ENCODE measurements around the gene HDAC4. TPM values are rescaled to one million over a fixed set of nuclear protein-coding genes. Genes with fewer than 3 reads are reported as not detected.
"Not testable (repeated sequence)": the region's sequence is repeated elsewhere in the genome, so short reads cannot be mapped to it uniquely, and the experiment has no call there.

HDAC4 gene
- total and polyA plus RNA-seq, 2 donors from 2014 or later: 2.2 to 56.8 TPM

GRCh38 chr2:239038773-239039478 is 361.9 kb downstream of the HDAC4 start:
- no peak for TF ChIP-seq CTCF (IDR thresholded peaks at IDR 0.05; ENCODE audit: borderline replicate concordance, extremely low read depth, insufficient read depth)
- no peaks in the 10 kb centered on the region for H3K27me3 ChIP-seq (ENCODE audit: control insufficient read depth, insufficient read depth, low read length)
- H3K4me1 ChIP-seq (ENCODE audit: control insufficient read depth in 2 of 3, insufficient read depth in 2 of 3, low read depth in 1 of 3, low read length in 3 of 3): no peaks in the 10 kb centered on the region
- no peak overlapping the region for H3K9ac ChIP-seq (ENCODE audit: low read length in 3 of 3)
- no peak for FAIRE-seq
- intact Hi-C loops (cut with DNase I): no loop called here
- no peak overlapping the region for H3K4me3 ChIP-seq (ENCODE audit: low read length in 3 of 3)
- H3K9me3 ChIP-seq (ENCODE audit: control insufficient read depth in 2 of 3, insufficient read depth in 1 of 3, low read length in 3 of 3): no peaks in the 10 kb centered on the region
- H3K27ac ChIP-seq (ENCODE audit: low read depth in 2 of 2, low read length in 2 of 2): no peak overlapping the region
- no peaks in the 10 kb centered on the region for H3K36me3 ChIP-seq (ENCODE audit: control insufficient read depth in 2 of 3, insufficient read depth in 3 of 3, low read length in 3 of 3)
- DNase-seq: no peak

DNA sequence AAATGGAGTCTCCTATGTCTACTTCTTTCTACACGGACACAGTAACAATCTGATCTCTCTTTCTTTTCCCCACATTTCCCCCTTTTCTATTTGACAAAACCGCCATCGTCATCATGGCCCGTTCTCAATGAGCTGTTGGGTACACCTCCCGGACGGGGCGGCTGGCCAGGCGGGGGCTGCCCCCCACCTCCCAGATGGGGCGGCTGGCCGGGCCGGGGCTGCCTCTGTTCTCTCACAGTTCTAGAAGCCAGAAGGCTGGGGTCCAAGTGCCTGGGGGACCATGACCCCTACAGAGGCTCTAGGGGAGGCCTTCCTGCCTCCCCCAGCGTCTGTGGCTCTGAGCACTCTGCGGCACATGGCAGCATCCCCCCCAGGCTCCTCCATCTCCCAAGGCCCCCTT is 362.5 kb downstream of the HDAC4 start:
- H3K9ac ChIP-seq (ENCODE audit: low read length in 3 of 3); H3K9me3 ChIP-seq (ENCODE audit: control insufficient read depth in 2 of 3, insufficient read depth in 1 of 3, low read length in 3 of 3); intact Hi-C loops (cut with DNase I); FAIRE-seq; H3K4me3 ChIP-seq (ENCODE audit: low read length in 3 of 3); H3K27me3 ChIP-seq (ENCODE audit: control insufficient read depth, insufficient read depth, low read length); H3K4me1 ChIP-seq (ENCODE audit: control insufficient read depth in 2 of 3, insufficient read depth in 2 of 3, low read depth in 1 of 3, low read length in 3 of 3); H3K36me3 ChIP-seq (ENCODE audit: control insufficient read depth in 2 of 3, insufficient read depth in 3 of 3, low read length in 3 of 3); H3K27ac ChIP-seq (ENCODE audit: low read depth in 2 of 2, low read length in 2 of 2); DNase-seq: not testable (repeated sequence)

- Histone ChIP-seq H3K36me3 (ENCODE audit: control insufficient read depth in 2 of 3, insufficient read depth in 3 of 3, low read length in 3 of 3) (no peaks in the 10 kb centered on the region), H3K27ac (ENCODE audit: low read depth in 2 of 2, low read length in 2 of 2) (no peak overlapping the region), H3K4me1 (ENCODE audit: control insufficient read depth in 2 of 3, insufficient read depth in 2 of 3, low read depth in 1 of 3, low read length in 3 of 3) (no peaks in the 10 kb centered on the region), H3K4me3 (ENCODE audit: low read length in 3 of 3) (no peak overlapping the region), H3K9me3 (ENCODE audit: control insufficient read depth in 2 of 3, insufficient read depth in 1 of 3, low read length in 3 of 3) (no peaks in the 10 kb centered on the region), H3K27me3 (ENCODE audit: control insufficient read depth, insufficient read depth, low read length) (no peaks in the 10 kb centered on the region), H3K9ac (ENCODE audit: low read length in 3 of 3) (no peak overlapping the region)
- TF ChIP-seq CTCF (IDR thresholded peaks at IDR 0.05; ENCODE audit: borderline replicate concordance, extremely low read depth, insufficient read depth): no peak
- no peak for FAIRE-seq
- DNase-seq: no peak
- intact Hi-C loops (cut with DNase I): no loop called here
These were observed 363.3 kb downstream of the HDAC4 start for GRCh38 chr2:239037559-239037910.

DNA sequence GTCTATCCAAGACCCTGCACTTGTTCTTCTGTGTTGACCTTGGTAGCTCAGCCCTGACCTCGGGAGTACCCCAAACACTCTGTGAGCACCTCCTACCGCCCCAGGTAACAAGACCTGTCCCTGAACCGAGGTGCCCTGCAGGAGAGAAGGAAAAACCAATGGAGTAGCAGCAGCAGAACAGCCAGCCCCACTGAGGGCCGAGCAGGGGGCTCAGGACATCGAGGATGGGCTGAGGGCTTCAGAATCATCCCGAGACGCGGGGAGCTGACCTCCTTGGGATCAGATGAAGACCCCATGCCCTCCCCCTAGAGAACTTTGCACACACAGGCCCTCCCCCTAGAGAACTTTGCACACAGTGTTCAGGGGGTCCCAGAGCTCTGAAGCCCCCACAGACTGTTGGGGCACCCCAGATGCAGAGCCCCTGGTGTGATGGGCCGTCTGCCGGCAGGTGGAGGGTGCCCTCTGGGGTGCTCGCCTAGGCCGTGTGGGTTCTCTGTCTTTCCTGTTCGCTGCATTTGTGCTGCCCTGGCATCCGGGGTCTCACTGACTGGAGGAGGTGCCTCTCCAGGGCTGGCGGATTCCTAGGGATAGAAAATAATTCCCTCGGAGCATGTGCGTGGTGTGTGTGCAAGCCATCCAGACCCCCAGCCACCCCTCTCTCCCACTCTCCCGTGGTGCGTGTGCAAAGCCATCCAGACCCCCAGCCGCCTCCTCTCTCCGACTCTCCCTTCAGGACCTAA is 363.8 kb downstream of the HDAC4 start:
- intact Hi-C loops (cut with DNase I): no loop called here
- no peak for TF ChIP-seq CTCF (IDR thresholded peaks at IDR 0.05; ENCODE audit: borderline replicate concordance, extremely low read depth, insufficient read depth)

More for the DNA sequence above, 363.8 kb downstream of the HDAC4 start:
- FAIRE-seq: no peak
- no peak overlapping the region for H3K27ac ChIP-seq (ENCODE audit: low read depth in 2 of 2, low read length in 2 of 2)
- no peaks in the 10 kb centered on the region for H3K9me3 ChIP-seq (ENCODE audit: control insufficient read depth in 2 of 3, insufficient read depth in 1 of 3, low read length in 3 of 3)
- DNase-seq: no peak
- no peaks in the 10 kb centered on the region for H3K36me3 ChIP-seq (ENCODE audit: control insufficient read depth in 2 of 3, insufficient read depth in 3 of 3, low read length in 3 of 3)
- no peak overlapping the region for H3K4me3 ChIP-seq (ENCODE audit: low read length in 3 of 3)
- H3K4me1 ChIP-seq (ENCODE audit: control insufficient read depth in 2 of 3, insufficient read depth in 2 of 3, low read depth in 1 of 3, low read length in 3 of 3): no peaks in the 10 kb centered on the region
- H3K9ac ChIP-seq (ENCODE audit: low read length in 3 of 3): no peak overlapping the region
- no peaks in the 10 kb centered on the region for H3K27me3 ChIP-seq (ENCODE audit: control insufficient read depth, insufficient read depth, low read length)
